GM19023 (cell line): Measurements from ENCODE around the gene BIRC3.
"Not testable (repeated sequence)": the region's sequence is repeated elsewhere in the genome, so short reads cannot be mapped to it uniquely, and the experiment has no call there.

Source experiments
- ATAC-seq: cut with Tn5 transposase; IDR thresholded peaks from one replicate; pipeline ENCODE4 v1.9.1; 2021; ENCODE audit warnings: mild to moderate bottlenecking, moderate library complexity; ENCODE audit not compliant: unreplicated experiment

BIRC3 gene

GRCh38 chr11:102322560-102322959 is 5.3 kb downstream of the BIRC3 start:
- no peak for ATAC-seq

GRCh38 chr11:102323542-102324251 is 6.4 kb downstream of the BIRC3 start:
- no peak for ATAC-seq

- no peak for ATAC-seq
Observed at GRCh38 chr11:102325088-102325487, 7.8 kb downstream of the BIRC3 start.

GRCh38 chr11:102328748-102329147 is 11.5 kb downstream of the BIRC3 start:
- ATAC-seq: no peak

- no peak for ATAC-seq
Observed at GRCh38 chr11:102330231-102330630, 12.9 kb downstream of the BIRC3 start.

- ATAC-seq: no peak
Observed at GRCh38 chr11:102331341-102331740, 14.1 kb downstream of the BIRC3 start.

- no peak for ATAC-seq
Observed at GRCh38 chr11:102332611-102332994, 15.3 kb downstream of the BIRC3 start.

GRCh38 chr11:102338479-102339010 is 21.3 kb downstream of the BIRC3 start:
- ATAC-seq: no peak

- not testable (repeated sequence) for ATAC-seq
Observed at GRCh38 chr11:102341311-102341710, 24.0 kb downstream of the BIRC3 start.

GRCh38 chr11:102341844-102342318 is 24.6 kb downstream of the BIRC3 start:
- ATAC-seq: no peak

- no peak for ATAC-seq
Observed at GRCh38 chr11:102343809-102344208, 26.5 kb downstream of the BIRC3 start.

GRCh38 chr11:102345904-102346303 is 28.6 kb downstream of the BIRC3 start:
- no peak for ATAC-seq

GRCh38 chr11:102346456-102346747 is 29.1 kb downstream of the BIRC3 start:
- no peak for ATAC-seq

GRCh38 chr11:102346748-102347461 is 29.6 kb downstream of the BIRC3 start, which contains the start of gene BIRC2:
Gene BIRC2 (plus strand): TSS chr11:102347214. CDS start chr11:102349855, 2,641 bp downstream.
- peak; percentile 93 for ATAC-seq

GRCh38 chr11:102347462-102348370 is 30.4 kb downstream of the BIRC3 start:
- ATAC-seq: peak; percentile 28

GRCh38 chr11:102357116-102357515 is 39.8 kb downstream of the BIRC3 start:
- no peak for ATAC-seq

GRCh38 chr11:102359372-102359771 is 42.1 kb downstream of the BIRC3 start:
- no peak for ATAC-seq

GRCh38 chr11:102360681-102361080 is 43.4 kb downstream of the BIRC3 start:
- ATAC-seq: no peak

- ATAC-seq: no peak
Observed at GRCh38 chr11:102361086-102362031, 44.1 kb downstream of the BIRC3 start.

GRCh38 chr11:102364991-102365390 is 47.7 kb downstream of the BIRC3 start:
- no peak for ATAC-seq
